Activated naive CD4-positive, alpha-beta T cell (primary cell): ENCODE measurements around the gene SULT2A1.
A peak's percentile ranks its signal among the peaks of the same experiment; 100 is the strongest.
"Not testable (repeated sequence)": the region's sequence is repeated elsewhere in the genome, so short reads cannot be mapped to it uniquely, and the experiment has no call there.

ENCODE experiments used
- DNase-seq, 4 experiments: peaks; one replicate each; lab custom pipeline; 2025; lab: John Stamatoyannopoulos, UW

Gene SULT2A1, protein sequence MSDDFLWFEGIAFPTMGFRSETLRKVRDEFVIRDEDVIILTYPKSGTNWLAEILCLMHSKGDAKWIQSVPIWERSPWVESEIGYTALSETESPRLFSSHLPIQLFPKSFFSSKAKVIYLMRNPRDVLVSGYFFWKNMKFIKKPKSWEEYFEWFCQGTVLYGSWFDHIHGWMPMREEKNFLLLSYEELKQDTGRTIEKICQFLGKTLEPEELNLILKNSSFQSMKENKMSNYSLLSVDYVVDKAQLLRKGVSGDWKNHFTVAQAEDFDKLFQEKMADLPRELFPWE

DNA sequence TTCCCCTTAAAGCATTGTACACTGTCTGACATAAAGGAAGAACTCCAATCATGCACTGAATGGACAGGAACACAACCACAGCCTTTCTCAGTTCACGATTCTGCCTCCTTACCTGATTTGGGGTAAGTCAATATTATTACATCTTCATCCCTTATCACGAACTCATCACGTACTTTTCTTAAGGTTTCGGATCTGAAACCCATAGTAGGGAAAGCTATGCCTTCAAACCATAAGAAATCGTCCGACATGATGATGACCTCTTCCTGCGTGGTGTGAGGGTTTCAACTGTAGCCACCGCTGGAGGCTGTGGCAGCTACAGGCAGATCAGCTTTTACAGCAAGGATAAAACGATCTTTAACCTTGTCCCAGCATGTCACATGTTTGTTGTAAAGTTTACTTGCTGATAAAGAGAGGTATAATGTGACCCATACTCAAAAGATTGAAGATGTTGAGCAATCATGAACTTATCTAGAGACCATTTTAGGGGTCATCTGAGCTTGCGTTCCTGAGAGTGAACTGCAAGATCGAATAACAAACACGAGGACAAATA, at the start of gene SULT2A1:
Gene SULT2A1 (minus strand): TSS at position 306 of the 550 bp plus-strand sequence. CDS start 58 bp downstream, at position 248.
- DNase-seq, result no peak

DNA sequence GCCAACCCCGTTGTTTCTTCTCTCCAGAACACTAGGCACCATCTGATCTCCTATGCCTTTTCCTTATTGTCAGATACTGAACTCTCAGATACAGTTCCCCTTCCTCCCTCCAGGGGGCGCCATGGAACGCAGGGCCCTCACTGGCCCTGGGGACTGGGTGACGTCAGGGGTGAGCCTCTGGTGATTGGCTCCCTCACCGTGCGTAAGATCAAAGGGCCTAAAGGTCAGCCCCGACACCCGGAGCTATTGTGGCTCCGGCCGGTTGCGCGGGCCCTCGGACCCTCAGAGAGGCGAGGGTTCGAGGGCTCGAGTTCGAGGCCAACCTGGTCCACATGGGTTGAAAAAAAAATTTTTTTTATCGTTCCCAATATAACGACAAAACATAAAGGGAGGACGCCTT, 42.5 kb upstream of the SULT2A1 start:
- DNase-seq, result not testable (repeated sequence)

DNA sequence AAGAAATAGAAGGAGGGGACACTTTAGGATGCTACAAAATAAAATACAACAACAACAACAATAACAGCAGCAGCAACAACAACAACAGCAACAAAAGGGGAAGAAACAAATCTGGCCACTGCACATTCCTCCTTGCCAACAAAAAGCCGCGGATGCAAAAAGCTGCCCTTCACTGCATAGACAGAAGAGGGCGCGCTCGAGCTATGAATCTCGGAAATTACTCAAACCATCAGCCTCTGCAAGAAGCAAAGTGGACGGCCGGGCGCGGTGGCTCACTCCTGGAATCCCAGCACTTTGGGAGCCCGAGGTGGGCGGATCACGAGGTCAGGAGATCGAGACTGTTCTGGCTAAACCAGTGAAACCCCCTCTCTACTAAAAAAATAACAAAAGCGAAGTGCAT, 34.0 kb upstream of the SULT2A1 start:
- not testable (repeated sequence) for DNase-seq

DNA sequence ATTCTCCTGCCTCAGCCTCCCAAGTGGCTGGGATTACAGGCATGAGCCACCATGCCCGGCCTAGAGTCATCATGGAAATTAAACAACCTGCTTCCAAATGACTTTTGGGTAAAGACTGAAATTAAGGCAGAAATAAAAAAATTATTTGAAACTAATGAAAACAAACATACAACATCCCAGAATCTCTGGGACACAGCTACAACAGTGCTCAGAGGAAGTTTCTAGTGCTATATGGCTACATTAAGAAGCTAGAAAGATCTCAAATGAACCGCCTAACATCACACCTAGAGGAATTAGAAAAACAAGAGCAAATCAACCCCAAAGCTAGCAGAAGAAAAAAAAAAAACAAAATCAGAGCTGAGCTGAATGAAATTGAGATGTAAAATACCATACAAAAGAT, 24.1 kb upstream of the SULT2A1 start:
- not testable (repeated sequence) for DNase-seq

DNA sequence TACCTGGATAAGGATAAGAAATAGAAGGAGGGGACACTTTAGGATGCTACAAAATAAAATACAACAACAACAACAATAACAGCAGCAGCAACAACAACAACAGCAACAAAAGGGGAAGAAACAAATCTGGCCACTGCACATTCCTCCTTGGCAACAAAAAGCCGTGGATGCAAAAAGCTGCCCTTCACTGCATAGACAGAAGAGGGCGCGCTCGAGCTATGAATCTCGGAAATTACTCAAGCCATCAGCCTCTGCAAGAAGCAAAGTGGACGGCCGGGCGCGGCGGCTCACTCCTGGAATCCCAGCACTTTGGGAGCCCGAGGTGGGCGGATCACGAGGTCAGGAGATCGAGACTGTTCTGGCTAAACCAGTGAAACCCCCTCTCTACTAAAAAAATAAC, 23.2 kb upstream of the SULT2A1 start:
- DNase-seq, result not testable (repeated sequence)

- no peak for DNase-seq
Observed at GRCh38 chr19:47901370-47901769, 15.3 kb upstream of the SULT2A1 start.

- no peak for DNase-seq
Observed at GRCh38 chr19:47899335-47899734, 13.2 kb upstream of the SULT2A1 start.

DNA sequence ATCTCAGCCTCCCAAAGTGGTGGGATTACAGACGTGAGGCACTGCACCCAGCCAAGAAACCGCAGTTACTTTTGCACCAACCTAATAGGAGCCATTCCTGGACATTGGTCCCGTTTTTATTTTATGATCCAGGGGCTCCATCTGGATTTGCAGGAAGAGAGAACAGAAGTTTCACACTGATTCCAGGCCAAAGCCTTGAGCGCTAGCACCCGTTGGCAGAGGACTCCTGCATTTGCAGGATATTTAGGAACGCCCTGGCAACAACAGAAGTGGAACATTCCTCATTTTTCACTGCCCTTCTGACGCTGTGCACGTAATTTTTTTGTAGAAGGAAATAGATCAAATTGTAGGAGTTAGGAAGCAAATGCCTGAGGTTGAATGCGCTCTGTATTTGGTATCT, 11.7 kb upstream of the SULT2A1 start:
- no peak for DNase-seq

DNA sequence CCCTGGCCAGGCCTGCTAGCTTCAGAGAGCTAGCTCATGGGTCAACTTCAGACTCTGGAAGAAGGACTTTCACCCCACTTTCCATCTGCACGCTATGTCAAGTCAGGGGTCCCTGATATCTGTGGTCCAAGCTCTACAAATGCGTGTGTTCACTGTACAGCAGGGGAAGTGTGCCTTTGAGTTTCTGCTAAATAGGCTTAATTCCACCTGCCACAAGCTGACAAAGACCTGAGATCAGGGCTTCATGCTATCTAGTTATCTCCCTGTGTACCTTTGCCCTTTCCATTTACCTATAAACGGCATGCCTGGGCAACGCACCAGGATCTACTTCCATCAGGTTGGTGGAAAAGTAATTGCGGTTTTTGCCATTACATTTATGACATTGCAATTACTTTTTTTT, 10.7 kb upstream of the SULT2A1 start:
- DNase-seq, result no peak

DNA sequence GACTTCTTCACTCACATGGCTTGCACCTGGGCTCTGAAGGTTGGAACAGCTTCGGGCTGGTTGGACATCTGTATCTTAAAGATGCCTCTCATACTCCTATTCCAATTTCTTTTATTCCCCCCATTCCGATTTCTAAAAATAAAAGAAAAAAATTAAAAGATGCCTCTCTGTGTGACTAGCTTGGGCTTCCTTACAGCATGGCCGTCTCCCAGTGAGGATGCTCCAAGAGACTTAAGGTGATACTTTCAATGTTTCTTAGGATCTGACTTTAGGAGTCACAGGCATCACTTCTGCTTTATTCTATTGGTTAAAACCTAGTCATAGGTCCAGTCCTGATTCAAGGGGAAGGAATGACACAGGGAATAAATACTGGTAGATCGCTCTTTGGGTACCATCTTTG, 9.9 kb upstream of the SULT2A1 start:
- DNase-seq, result no peak

GRCh38 chr19:47895165-47895782, 9.2 kb upstream of the SULT2A1 start:
- no peak for DNase-seq

DNA sequence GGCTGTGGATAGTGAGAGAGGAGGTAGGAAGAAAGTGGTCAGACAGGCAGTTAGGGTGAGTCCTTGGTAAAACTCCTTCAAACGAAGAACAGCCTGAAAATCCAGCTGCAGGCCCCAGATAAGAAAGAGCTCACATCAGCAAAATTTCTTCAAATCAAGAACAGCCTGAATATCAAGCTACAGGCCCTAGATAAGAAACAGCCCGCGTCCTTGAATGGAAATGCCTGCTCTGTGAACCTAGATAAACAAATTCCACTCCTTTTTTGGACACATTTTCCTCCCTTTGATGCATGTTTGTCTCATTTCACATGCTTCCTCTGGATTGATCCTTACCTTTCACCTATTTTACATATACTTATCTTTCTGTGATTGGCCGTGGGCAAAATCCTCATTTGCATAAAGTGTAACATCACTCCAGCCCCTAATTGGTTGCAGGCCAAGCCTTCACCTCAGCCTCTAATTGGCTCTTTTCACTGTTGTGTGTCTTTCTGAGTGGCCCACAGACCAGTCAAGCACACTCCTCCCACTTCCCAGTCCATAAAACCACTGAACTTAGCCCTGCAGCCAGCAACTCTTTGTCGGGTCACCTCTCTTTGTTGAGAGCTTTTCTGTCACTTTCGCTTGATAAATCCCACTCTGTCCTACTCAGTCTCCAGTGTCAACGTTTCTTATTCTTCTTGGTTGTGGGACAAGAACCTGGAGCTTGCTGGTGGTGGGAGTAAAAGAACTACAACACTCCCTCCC, 6.0 kb upstream of the SULT2A1 start:
- no peak for DNase-seq

- DNase-seq, result no peak
Observed at GRCh38 chr19:47891622-47891922, 5.5 kb upstream of the SULT2A1 start.

DNA sequence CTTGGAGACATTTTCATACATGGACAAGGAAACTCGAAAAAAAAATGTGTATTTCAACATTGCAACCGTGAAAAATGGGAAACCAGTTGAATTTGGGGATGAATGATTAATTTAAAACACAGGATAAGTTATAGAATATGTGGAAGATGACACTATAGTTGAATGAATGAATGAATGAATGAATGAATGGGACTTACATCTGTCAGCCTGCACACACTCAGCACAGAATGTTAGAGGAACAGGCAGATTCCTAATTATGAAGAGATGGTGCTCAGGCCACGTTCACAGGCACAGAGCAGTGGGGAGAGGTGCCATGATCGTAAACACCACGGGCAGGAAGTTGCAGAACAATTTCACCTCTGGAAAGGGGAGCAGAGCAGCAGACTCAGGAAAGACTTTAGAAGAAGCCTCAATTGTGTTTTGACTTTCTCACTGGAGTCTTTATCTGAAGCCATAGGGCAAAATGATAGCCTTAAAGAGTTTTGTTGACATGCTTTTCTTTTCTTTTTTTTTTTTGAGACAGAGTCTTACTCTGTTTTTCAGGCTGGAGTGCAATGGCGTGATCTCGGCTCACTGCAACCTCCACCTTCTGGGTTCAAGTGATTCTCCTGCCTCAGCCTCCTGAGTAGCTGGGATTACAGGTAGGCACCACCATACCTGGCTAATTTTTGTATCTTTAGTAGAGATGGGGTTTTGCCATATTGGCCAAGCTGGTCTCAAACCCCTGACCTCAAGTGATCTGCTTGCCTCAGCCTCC, 4.9 kb upstream of the SULT2A1 start:
- DNase-seq, result no peak

DNA sequence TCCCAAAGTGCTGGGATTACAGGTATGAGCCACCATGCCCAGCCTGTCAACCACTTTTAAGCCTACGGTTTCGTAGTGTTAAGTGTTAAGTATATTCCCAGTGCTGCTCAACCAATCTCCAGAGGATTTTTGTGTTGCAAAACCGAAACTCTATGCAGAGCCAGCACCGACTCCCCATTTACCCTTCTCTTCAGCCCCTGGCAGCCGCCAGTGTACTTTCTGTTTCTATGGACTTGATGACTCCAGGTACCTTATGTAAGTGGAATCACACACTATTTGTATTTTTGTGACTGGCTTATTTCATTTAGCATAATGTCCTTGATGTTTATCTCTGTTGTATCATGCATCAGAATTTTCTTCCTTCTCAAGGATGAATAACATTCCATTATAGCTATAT, 1.1 kb downstream of the SULT2A1 start:
- DNase-seq, result no peak

GRCh38 chr19:47882890-47883289, 3.2 kb downstream of the SULT2A1 start:
- no peak for DNase-seq

DNA sequence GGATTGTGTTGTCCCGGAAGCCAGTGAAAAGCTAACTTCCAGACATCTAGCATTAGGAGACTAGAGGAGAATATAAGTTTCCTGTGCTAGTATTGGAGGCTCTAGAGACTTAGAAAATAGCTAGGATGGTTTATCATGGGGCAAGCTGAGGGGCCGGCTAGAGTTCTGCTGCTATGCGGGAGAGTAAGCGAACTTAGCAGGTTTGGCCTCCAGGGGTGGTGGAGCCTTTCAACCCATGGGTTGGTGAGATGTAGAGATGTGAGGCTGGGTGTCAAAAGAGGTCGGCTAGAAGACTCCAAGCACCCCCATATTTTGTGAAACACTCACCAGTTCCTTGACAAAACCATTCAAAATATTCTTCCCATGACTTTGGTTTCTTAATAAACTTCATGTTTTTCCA, 4.4 kb downstream of the SULT2A1 start:
- DNase-seq, result no peak

GRCh38 chr19:47879385-47879784, 6.7 kb downstream of the SULT2A1 start:
- DNase-seq, result not testable (repeated sequence)

GRCh38 chr19:47878906-47879305, 7.2 kb downstream of the SULT2A1 start:
- no peak for DNase-seq

GRCh38 chr19:47865166-47865565, 20.9 kb downstream of the SULT2A1 start:
- DNase-seq, result no peak

DNA sequence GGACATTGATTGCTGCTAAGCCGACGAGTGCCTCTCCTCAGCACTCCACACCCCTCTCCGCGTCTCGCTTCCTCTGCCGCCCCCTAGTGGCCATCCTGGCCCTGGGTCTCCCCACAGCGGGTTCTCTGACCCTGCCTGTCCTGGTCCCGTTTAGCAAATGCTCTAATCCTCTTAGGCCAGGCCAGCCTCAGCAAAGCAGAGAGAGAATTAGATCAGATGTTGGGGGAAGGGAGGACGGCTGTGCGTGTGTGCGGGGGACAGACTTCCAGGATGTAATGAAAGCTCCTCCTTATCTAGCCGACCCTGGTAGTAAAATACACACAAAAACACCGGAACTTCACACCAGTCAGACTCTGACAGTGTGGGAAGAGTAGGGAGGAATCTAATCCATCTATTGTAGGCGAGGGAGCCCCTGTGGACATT, 22.6 kb downstream of the SULT2A1 start:
- peak; percentile 77 to 89 (median 86) for DNase-seq

- no peak for DNase-seq
Observed at GRCh38 chr19:47861630-47862029, 24.5 kb downstream of the SULT2A1 start.
